ENCODE measurements around the gene RNF14. TPM values are rescaled to one million over a fixed set of nuclear protein-coding genes. Genes with fewer than 3 reads are reported as not detected.

The RNF14 gene
- total and polyA plus RNA-seq, 10 of the 15 experiments (the other 5 are each of a cell fraction or from before 2014, with no cell fraction given), result 13.2 to 41.8 (median 28.3) TPM

- no peak for TF ChIP-seq REST (IDR thresholded peaks at IDR 0.05; ENCODE audit: low read depth, low read length)
- no peak for TF ChIP-seq GABPA (IDR thresholded peaks at IDR 0.05; ENCODE audit: low read depth)
- TF ChIP-seq E4F1 (IDR thresholded peaks at IDR 0.05; ENCODE audit: borderline replicate concordance, partially characterized antibody), result no peak
- no peak for TF ChIP-seq CHD1 (IDR thresholded peaks at IDR 0.05; ENCODE audit: low read depth, low read length)
- no peak for TF ChIP-seq BMI1 (IDR thresholded peaks at IDR 0.05; ENCODE audit: borderline replicate concordance)
- TF ChIP-seq ZNF622 (IDR thresholded peaks at IDR 0.05), result no peak
- no peak for TF ChIP-seq KLF5 (IDR thresholded peaks at IDR 0.05; ENCODE audit: partially characterized antibody)
- TF ChIP-seq MLLT1 (IDR thresholded peaks at IDR 0.05), result no peak
- TF ChIP-seq ZBED1 (IDR thresholded peaks at IDR 0.05; ENCODE audit: borderline replicate concordance), result no peak
- TF ChIP-seq NFYA (IDR thresholded peaks at IDR 0.05; ENCODE audit: borderline replicate concordance, low read depth, low read length), result no peak
- TF ChIP-seq MYB (IDR thresholded peaks at IDR 0.05; ENCODE audit: borderline replicate concordance, low read depth, low read length), result no peak
- no peak for TF ChIP-seq GATAD2B (conservative IDR thresholded peaks at IDR 0.05; ENCODE audit: low read depth)
- no peak for TF ChIP-seq CBX5 (IDR thresholded peaks at IDR 0.05; ENCODE audit: low read depth)
- TF ChIP-seq IKZF1 (conservative IDR thresholded peaks at IDR 0.05), result peak; percentile 22; the same call in 1 of the 2 replicates
- TF ChIP-seq BCLAF1 (IDR thresholded peaks at IDR 0.05), result no peak
- no peak for TF ChIP-seq NFIC (IDR thresholded peaks at IDR 0.05; ENCODE audit: low read depth, low read length)
- no peak for TF ChIP-seq MEF2A (IDR thresholded peaks at IDR 0.05; ENCODE audit: insufficient read depth, low read depth, low read length)
- no peak for TF ChIP-seq CEBPB (IDR thresholded peaks at IDR 0.05; ENCODE audit: borderline replicate concordance in 1 of 2, low read depth in 2 of 2, low read length in 2 of 2)
These were observed 8.2 kb upstream of the RNF14 start (continued) for GRCh38 chr5:141960449-141961323.
